GM12878 (cell line): ENCODE measurements around the gene SHISA7. TPM values are rescaled to one million over a fixed set of nuclear protein-coding genes. Genes with fewer than 3 reads are reported as not detected.

Experiments used
- ASH2L ChIP-seq: fragments of 300-600, 200-600 bp; sonication (generic); IDR thresholded peaks from 2 replicates; pipeline ENCODE4 v1.6.1; 2017; ENCODE audit warnings: low read depth, mild to moderate bottlenecking, borderline replicate concordance
- CBX5 ChIP-seq: sonication (generic); IDR thresholded peaks from 2 replicates; pipeline ENCODE4 v1.6.1; 2016; ENCODE audit warnings: low read depth, moderate library complexity, mild to moderate bottlenecking, inconsistent platforms
- CEBPB ChIP-seq, 2 experiments: fragments of 150-350 bp in 1 of 2; IDR thresholded peaks; 2 replicates each; pipeline ENCODE4 v1.6.1; 2012 to 2014; ENCODE audit warnings: low read depth in 2 of 2, low read length in 2 of 2, borderline replicate concordance in 1 of 2, inconsistent platforms in 1 of 2
- CREB1 ChIP-seq: IDR thresholded peaks from 2 replicates; pipeline ENCODE4 v1.6.1; 2012; ENCODE audit warnings: low read depth, mild to moderate bottlenecking, inconsistent platforms
- DPF2 ChIP-seq: fragments of 450-650 bp; IDR thresholded peaks from 2 replicates; pipeline ENCODE4 v1.6.1; 2017; ENCODE audit warnings: mild to moderate bottlenecking
- ESRRA ChIP-seq: IDR thresholded peaks from 2 replicates; pipeline ENCODE4 v1.6.1; 2012; ENCODE audit warnings: mild to moderate bottlenecking, low read length, improper control_type of control experiment
- FOXK2 ChIP-seq: fragments of 450-650 bp; IDR thresholded peaks from 2 replicates; pipeline ENCODE4 v1.6.1; 2017; ENCODE audit warnings: mild to moderate bottlenecking, moderate library complexity
- HCFC1 ChIP-seq: fragments of 150-350 bp; IDR thresholded peaks from 2 replicates; pipeline ENCODE4 v1.6.1; 2014; ENCODE audit warnings: low read length
- LARP7 ChIP-seq: fragments of 450-650 bp; IDR thresholded peaks from 2 replicates; pipeline ENCODE4 v1.6.1; 2017; ENCODE audit warnings: mild to moderate bottlenecking
- MEF2B ChIP-seq: fragments of 450-650 bp; IDR thresholded peaks from 2 replicates; pipeline ENCODE4 v1.6.1; 2018; ENCODE audit warnings: mild to moderate bottlenecking, moderate library complexity; ENCODE audit not compliant: partially characterized antibody, poor library complexity, severe bottlenecking
- MXI1 ChIP-seq: fragments of 150-350 bp; IDR thresholded peaks from 2 replicates; pipeline ENCODE4 v1.6.1; 2011; ENCODE audit warnings: low read depth, mild to moderate bottlenecking, inconsistent platforms, low read length, improper control_type of control experiment
- MYB ChIP-seq: fragments of 150-350 bp; IDR thresholded peaks from 2 replicates; pipeline ENCODE4 v1.6.1; 2014; ENCODE audit warnings: mild to moderate bottlenecking, low read depth, low read length, borderline replicate concordance
- NBN ChIP-seq: fragments of 450-650 bp; IDR thresholded peaks from 2 replicates; pipeline ENCODE4 v1.6.1; 2016
- NFYA ChIP-seq: IDR thresholded peaks from 2 replicates; pipeline ENCODE4 v1.6.1; 2011; ENCODE audit warnings: low read depth, mild to moderate bottlenecking, low read length, improper control_type of control experiment, borderline replicate concordance
- NRF1 ChIP-seq: conservative IDR thresholded peaks from 2 replicates; pipeline ENCODE4 v1.6.1; 2011; ENCODE audit warnings: mild to moderate bottlenecking, low read depth, low read length, improper control_type of control experiment
- RAD21 ChIP-seq: IDR thresholded peaks from 2 replicates; pipeline ENCODE4 v1.6.1; 2011; ENCODE audit warnings: mild to moderate bottlenecking, low read depth, low read length, moderate library complexity; ENCODE audit not compliant: insufficient read depth
- TCF7 ChIP-seq: IDR thresholded peaks from 2 replicates; pipeline ENCODE4 v1.6.1; 2014; ENCODE audit warnings: antibody characterized with exemption, borderline replicate concordance
- polyA plus RNA-seq, 11 experiments: library from polyadenylated mRNA; depleted of rRNA in 4 of 11; unstranded in 6 of 11; stranded (reverse) in 5 of 11; fragments of >200 nt; fragmentation: Nextera tagmentation in 4 of 11; fragmentation: Illumina TruSeq in 1 of 11; extraction: Ambion mirVana in 4 of 11; extraction: Trizol in 1 of 11; gene quantifications; 1 replicate in 1 of 11; 2 replicates in 10 of 11; pipeline versions ENCODE4 v1.2.1 to v1.2.3, GENCODE V29; 2011 to 2016; ENCODE audit warnings: inconsistent platforms in 2 of 11, missing spikeins in 2 of 11, low read depth in 1 of 11
- total RNA-seq, 4 experiments: library from RNA; depleted of rRNA in 3 of 4; stranded (reverse); fragments of >200 nt in 3 of 4; fragmentation: Illumina TruSeq in 1 of 4; extraction: Trizol in 1 of 4; gene quantifications; 2 replicates each; pipeline versions ENCODE4 v1.2.1 to v1.2.3, GENCODE V29; 2013 to 2021
- TF ChIP-seq, protein P1 (sequence below): fragments of 450-650 bp; IDR thresholded peaks from 2 replicates; pipeline ENCODE4 v1.6.1; 2018; ENCODE audit warnings: borderline replicate concordance, mild to moderate bottlenecking; ENCODE audit not compliant: partially characterized antibody
- TF ChIP-seq, protein P2 (sequence below): fragments of 450-650 bp; IDR thresholded peaks from 2 replicates; pipeline ENCODE4 v1.6.1; 2016; ENCODE audit warnings: mild to moderate bottlenecking, moderate library complexity, borderline replicate concordance
- TF ChIP-seq, protein P3 (sequence below): fragments of 450-650 bp; formaldehyde crosslinking; IDR thresholded peaks from 2 replicates; pipeline ENCODE4 v1.5.0; 2022; ENCODE audit warnings: mild to moderate bottlenecking, missing genetic modification characterization

SHISA7 gene
- total and polyA plus RNA-seq, 10 of the 15 experiments (the other 5 are each of a cell fraction or from before 2014, with no cell fraction given), result 0.03 TPM; not detected in 9

- TF ChIP-seq CREB1 (no peak), NBN (no peak), NFYA (no peak), TCF7 (no peak), DPF2 (no peak; the same call in 1 of the 2 replicates), LARP7 (no peak; the same call in 1 of the 2 replicates), NRF1 (no peak), ASH2L (no peak), CBX5 (no peak), RAD21 (0 out of 2 replicates have a peak, but pooled peaks have one; percentile 32), MEF2B (no peak), CEBPB (IDR thresholded peaks at IDR 0.05; ENCODE audit: borderline replicate concordance in 1 of 2, low read depth in 2 of 2, low read length in 2 of 2) (no peak), MYB (no peak), HCFC1 (no peak), FOXK2 (no peak), MXI1 (no peak), ESRRA (no peak)
- TF ChIP-seq, protein P1, sequence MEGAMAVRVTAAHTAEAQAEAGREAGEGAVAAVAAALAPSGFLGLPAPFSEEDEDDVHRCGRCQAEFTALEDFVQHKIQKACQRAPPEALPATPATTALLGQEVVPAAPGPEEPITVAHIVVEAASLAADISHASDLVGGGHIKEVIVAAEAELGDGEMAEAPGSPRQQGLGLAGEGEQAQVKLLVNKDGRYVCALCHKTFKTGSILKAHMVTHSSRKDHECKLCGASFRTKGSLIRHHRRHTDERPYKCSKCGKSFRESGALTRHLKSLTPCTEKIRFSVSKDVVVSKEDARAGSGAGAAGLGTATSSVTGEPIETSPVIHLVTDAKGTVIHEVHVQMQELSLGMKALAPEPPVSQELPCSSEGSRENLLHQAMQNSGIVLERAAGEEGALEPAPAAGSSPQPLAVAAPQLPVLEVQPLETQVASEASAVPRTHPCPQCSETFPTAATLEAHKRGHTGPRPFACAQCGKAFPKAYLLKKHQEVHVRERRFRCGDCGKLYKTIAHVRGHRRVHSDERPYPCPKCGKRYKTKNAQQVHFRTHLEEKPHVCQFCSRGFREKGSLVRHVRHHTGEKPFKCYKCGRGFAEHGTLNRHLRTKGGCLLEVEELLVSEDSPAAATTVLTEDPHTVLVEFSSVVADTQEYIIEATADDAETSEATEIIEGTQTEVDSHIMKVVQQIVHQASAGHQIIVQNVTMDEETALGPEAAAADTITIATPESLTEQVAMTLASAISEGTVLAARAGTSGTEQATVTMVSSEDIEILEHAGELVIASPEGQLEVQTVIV, result no peak
- TF ChIP-seq, protein P2, sequence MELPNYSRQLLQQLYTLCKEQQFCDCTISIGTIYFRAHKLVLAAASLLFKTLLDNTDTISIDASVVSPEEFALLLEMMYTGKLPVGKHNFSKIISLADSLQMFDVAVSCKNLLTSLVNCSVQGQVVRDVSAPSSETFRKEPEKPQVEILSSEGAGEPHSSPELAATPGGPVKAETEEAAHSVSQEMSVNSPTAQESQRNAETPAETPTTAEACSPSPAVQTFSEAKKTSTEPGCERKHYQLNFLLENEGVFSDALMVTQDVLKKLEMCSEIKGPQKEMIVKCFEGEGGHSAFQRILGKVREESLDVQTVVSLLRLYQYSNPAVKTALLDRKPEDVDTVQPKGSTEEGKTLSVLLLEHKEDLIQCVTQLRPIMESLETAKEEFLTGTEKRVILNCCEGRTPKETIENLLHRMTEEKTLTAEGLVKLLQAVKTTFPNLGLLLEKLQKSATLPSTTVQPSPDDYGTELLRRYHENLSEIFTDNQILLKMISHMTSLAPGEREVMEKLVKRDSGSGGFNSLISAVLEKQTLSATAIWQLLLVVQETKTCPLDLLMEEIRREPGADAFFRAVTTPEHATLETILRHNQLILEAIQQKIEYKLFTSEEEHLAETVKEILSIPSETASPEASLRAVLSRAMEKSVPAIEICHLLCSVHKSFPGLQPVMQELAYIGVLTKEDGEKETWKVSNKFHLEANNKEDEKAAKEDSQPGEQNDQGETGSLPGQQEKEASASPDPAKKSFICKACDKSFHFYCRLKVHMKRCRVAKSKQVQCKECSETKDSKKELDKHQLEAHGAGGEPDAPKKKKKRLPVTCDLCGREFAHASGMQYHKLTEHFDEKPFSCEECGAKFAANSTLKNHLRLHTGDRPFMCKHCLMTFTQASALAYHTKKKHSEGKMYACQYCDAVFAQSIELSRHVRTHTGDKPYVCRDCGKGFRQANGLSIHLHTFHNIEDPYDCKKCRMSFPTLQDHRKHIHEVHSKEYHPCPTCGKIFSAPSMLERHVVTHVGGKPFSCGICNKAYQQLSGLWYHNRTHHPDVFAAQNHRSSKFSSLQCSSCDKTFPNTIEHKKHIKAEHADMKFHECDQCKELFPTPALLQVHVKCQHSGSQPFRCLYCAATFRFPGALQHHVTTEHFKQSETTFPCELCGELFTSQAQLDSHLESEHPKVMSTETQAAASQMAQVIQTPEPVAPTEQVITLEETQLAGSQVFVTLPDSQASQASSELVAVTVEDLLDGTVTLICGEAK, result no peak
- TF ChIP-seq, protein P3, sequence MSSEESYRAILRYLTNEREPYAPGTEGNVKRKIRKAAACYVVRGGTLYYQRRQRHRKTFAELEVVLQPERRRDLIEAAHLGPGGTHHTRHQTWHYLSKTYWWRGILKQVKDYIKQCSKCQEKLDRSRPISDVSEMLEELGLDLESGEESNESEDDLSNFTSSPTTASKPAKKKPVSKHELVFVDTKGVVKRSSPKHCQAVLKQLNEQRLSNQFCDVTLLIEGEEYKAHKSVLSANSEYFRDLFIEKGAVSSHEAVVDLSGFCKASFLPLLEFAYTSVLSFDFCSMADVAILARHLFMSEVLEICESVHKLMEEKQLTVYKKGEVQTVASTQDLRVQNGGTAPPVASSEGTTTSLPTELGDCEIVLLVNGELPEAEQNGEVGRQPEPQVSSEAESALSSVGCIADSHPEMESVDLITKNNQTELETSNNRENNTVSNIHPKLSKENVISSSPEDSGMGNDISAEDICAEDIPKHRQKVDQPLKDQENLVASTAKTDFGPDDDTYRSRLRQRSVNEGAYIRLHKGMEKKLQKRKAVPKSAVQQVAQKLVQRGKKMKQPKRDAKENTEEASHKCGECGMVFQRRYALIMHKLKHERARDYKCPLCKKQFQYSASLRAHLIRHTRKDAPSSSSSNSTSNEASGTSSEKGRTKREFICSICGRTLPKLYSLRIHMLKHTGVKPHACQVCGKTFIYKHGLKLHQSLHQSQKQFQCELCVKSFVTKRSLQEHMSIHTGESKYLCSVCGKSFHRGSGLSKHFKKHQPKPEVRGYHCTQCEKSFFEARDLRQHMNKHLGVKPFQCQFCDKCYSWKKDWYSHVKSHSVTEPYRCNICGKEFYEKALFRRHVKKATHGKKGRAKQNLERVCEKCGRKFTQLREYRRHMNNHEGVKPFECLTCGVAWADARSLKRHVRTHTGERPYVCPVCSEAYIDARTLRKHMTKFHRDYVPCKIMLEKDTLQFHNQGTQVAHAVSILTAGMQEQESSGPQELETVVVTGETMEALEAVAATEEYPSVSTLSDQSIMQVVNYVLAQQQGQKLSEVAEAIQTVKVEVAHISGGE, result no peak
These were observed 59.6 kb downstream of the SHISA7 start (continued) for GRCh38 chr19:55383279-55384130.
